GM19328 (cell line): ENCODE results near the gene MCAT.
"Not testable (repeated sequence)": the region's sequence is repeated elsewhere in the genome, so short reads cannot be mapped to it uniquely, and the experiment has no call there.

ENCODE experiments used
- ATAC-seq: cut with Tn5 transposase; IDR thresholded peaks from one replicate; pipeline ENCODE4 v1.9.1; 2021; ENCODE audit warnings: mild to moderate bottlenecking, moderate library complexity; ENCODE audit not compliant: unreplicated experiment

MCAT gene

DNA sequence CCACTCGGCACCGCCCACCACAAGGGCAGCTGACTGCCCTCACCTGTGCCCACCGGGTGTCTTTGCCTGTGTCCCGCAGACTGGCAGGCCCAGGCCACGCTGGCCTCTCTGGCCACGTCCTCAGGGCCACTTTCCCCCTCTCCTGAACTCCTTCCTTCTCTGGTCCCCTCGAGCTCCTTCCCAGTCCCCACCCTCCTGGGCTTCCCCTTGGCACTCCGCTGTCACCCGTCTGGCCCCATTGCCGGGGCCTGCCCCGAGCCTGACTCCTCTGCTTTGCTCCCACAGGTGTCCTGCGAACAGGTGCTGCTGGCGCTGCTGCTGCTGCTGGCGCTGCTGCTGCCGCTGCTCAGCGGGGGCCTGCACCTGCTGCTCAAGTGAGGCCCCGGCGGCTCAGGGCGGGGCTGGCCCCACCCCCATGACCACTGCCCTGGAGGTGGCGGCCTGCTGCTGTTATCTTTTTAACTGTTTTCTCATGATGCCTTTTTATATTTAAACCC is 14.2 kb downstream of the MCAT start:
- ATAC-seq, result no peak

DNA sequence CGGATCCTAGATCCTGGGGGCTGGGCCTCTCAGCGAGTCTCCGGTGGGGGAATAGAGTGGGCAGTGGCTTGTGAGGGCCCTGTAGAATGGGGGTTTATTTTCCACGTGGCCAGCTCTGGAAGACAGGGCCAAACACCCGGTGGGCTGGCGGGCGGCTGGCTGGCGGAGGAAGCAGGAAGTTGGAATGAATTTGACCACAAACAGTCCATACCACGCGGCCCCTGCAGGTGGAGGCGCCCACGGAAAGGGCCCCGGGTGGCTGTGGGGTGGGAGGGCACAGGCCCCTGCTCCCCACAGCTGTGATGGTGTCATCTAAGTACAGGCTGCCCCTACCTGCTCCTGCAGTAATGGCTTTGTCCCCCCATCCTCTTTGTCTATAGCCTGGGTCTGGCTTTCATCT is 15.1 kb downstream of the MCAT start:
- ATAC-seq, result no peak

DNA sequence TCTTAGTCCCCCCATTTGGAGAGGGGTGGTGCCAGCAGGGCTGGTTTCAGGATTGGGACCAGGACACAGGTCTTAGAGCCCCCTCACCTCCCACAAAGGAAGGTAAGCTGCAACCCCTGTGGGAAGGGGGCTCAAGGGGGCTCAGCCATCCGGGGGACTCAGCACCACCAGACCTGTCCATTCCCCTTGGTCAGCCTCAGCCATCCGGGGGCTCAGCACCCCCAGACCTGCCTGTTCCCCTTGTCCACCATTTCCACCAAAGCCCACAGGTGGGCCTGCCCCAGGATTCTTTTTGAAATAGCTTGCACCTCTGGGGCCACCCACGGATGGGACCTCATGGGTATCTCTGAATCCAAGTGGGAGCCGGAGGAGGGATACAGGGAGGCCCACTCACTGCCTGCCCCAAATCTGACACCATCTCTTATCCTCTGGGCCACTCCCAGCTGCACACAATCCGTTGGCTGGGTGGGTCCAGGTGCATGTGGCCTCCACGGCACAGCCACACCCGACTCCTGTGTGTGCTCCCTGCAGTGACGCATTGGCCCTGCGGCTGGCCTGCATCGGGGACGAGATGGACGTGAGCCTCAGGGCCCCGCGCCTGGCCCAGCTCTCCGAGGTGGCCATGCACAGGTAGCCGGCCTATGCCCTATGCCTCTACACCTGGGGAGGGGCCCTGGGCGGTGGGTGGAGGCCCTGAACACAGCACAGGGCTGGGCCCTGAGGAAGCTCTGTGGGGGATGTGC is 15.9 kb downstream of the MCAT start:
- ATAC-seq, result no peak

DNA sequence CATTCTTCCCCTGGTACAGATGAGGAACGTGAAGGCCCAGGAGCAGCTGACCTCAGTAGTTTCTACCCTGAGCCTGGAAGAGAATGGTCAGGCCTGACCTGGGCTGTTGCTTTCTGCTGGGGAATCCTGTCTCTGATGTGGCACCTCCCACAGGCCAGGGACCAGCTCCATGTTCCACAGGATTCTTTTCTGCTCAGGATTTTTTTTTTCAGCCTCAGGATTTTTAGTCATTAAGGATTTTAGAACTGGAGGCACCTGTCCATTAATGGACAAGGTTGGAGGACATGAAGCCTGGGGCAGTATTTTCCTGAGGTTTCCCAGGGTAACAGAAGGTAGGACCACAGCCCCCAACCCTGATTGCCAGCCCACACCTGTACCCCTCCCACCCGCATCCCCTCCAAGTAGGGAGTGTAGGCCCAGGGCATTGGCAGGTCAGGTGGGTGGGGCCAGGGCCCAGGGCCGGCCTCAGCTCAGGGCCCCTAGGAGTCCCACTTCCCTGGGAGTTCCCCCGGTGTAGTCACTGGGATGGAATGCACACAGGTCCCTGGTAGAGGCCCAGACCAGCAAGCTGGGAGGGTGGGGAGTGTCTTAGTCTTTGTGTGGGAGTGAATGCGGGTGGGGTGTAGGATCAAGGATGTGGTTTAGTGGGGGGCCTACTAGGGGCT is 16.6 kb downstream of the MCAT start:
- ATAC-seq, result no peak

- no peak for ATAC-seq
These were observed 24.2 kb downstream of the MCAT start for GRCh38 chr22:43118953-43119458.

DNA sequence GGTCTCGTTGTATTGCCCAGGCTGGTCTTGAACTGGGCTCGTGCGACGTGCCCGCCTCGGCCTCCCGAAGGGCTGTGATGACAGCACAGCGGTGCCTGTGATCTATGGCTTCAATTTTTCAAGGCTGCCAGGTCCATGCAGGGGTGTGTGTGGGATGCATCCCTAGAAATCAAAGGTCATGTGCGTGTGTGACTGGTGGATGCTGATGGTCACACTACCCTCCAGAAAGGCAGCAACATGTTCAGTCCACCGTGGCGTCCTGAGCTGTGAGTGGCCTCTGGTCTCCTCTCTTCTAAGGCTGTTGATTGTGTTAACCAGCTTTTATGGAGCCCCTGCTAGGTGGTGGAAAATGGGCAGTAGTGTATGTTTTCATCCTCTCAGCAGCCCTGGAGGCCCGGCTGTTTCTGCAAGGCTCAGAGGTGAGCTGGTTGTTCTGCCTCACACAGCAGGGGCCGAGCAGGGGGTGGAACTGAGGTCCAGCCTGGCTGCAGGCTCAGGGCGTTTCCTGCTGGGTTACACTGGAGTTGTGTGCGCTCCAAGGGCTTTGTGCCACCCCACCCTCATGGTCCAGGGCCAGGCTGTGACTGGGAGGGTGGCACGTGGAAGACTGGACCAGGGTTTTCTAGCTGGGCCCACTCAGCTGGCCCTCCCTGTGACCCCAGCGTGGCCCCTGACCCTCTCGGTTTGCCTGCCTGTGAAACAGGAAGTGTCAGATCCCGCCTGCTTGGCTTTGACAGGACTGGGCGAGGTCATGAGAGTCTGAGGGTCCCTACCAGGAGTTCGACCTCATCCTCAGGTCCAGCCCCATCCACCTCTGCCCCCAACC is 25.0 kb downstream of the MCAT start:
- ATAC-seq, result no peak

- no peak for ATAC-seq
These were observed 26.3 kb downstream of the MCAT start for GRCh38 chr22:43116932-43117331.

GRCh38 chr22:43114958-43115357 is 28.2 kb downstream of the MCAT start:
- ATAC-seq, result no peak

DNA sequence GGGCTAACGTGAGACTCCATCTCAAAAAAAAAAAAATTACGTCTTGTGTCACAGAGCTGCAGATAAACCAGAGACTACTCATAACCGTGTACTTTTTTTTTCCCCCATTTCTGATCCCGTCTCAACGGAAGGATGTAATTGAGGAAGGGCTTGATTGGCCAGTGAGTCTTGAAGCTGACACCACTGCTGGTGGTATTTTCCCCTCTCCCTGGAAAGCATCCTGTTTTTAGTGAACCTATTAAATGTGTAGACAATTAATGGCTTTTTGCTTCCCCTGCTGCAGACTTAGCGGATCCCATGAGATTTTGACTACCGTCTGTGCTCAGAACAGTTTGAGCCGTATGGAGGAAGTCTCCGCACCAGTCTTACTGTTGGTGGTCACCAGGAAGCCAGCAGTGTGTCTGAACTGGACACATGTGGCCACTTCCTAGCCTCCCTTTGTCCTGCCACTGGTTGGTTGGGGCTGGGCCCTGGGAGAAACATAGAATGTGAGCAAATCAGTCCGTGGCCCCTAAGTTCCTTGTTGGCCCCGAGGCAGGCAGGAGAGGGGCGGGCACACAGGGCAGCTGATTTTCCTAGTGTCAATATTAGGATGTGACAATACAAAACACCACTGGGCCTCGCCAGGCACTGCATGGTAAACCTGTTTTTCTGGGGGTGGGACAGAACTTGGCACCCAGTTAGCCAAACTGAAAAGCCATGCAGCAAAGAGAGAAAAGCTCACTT is 29.5 kb downstream of the MCAT start:
- no peak for ATAC-seq

DNA sequence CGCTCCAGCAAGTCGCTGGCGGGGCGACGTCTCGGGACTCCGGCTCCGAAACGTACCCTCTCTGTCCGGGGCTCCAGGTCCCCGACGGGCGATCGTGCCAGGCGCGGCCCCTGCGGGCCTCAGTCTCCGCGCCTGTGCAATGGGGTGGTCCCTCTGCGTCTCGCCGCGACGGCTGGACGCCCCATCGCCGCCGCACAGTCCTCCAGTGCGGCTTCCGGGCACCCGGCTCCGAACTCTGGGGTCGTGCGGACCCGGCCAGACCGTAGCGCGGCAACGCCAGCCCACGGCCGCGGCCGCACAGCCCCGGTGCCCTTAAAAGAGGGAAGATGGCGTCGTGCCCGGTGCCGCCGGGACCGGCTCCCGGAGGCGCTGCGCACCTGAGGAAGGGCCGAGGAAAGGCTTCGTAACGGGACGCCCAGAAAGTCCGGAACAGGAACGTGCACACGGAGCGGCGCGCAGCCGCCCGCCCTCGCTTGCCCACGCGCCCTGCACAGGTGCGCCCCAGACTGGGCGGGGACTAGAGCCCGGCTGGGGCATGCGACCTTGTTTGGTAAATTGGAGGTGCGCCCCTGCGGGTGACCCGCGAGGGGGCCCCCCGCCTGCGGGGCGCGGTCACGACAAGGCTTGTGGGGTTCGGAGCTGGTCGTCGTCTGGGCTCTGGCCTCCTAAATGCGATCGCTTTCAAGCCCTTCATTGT is 32.1 kb downstream of the MCAT start:
- no peak for ATAC-seq

- ATAC-seq, result no peak
These were observed 32.7 kb downstream of the MCAT start, which contains the start of gene BIK for GRCh38 chr22:43110444-43110926. Gene BIK (plus strand): TSS chr22:43110750. CDS start chr22:43124023, 13,273 bp downstream.

- no peak for ATAC-seq
These were observed 33.2 kb downstream of the MCAT start for GRCh38 chr22:43109921-43110443.

GRCh38 chr22:43109511-43109910 is 33.7 kb downstream of the MCAT start:
- ATAC-seq, result no peak

- no peak for ATAC-seq
These were observed 36.9 kb downstream of the MCAT start for GRCh38 chr22:43106302-43106701.

GRCh38 chr22:43104950-43105349 is 38.2 kb downstream of the MCAT start:
- ATAC-seq, result not testable (repeated sequence)

DNA sequence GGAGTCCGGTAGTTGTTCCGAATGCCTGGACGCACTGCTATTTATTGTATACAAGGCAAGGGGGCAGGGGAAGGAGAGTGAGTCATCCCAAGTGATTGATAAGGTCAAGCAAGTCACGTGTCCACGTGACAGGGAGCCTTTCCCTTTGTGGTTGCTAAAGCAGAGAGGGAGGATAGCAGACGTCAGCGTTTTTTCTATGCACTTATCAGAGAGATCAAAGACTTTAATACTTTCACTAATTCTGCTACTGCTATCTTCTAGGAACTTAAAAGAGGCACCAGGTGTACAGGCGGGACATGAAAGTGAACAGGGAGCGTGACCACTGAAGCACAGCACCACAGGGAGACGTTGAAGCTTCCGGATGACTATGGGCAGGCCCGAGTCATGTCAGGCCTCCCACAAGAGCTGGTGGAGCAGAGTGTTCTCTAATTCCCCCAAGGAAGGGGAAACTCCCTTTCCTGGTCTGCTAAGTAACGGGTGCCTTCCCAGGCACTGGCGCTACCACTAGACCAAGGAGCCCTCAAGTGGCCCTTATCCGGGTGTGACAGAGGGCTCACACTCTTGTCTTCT is 39.1 kb downstream of the MCAT start:
- ATAC-seq, result not testable (repeated sequence)

DNA sequence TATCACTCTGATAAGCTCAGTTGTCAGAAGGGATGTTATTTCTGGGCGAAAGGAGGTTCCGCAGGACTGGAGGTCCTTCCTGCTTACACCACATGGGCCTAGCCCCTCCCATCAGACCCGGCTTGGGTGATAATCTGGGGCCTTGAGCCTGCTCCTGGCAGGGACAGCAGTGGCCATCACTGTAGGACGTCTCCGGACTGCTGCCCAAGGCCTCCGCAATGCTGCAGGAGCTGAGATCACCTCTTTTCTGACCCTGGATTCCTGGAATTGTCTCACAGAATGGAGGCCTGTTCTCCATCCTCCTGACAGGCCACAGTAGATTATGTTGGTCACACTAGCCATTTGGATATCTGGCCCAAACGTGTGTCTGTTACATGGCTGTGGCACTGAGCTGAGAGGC is 41.9 kb downstream of the MCAT start:
- ATAC-seq, result no peak

DNA sequence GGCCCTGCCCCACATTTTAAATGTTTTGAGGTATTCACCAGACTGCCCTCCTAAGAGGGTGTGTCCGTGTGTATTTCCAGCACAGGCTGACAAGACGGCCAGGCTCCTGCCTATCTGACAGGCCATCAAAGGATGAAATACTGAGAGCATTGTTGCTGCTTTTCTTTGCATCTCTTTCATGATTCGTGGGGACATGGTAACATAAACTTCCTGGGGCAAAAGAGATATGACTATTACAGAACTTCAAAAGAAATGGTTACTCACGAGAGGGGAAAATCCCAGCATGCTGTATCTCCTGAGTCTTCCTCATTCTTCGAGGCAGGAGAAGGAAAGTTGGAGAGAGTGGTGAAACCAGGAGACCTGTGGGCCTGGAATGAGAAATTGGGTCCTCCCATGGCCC is 43.0 kb downstream of the MCAT start:
- ATAC-seq, result no peak

DNA sequence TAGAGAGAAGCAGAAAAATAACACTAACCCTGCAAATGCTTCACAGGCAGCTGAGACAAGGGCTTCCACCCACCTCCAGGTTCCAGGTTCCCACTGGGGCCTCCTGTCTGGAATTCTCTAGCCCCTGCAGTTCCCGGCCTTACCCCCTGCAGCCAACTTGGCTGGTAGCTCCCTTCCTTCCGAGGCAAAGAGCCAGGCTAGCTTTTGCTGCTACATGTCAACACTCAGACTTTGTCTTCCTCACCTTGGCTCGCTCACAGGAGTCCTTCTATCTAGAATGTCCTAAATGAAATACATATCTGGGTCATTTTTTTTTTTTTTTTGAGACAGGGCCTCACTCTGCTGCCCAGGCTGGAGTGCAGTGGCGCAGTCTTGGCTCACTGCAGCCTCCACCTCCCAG is 44.1 kb downstream of the MCAT start:
- no peak for ATAC-seq
